ENCODE measurements around the gene SLC16A2.

DNA sequence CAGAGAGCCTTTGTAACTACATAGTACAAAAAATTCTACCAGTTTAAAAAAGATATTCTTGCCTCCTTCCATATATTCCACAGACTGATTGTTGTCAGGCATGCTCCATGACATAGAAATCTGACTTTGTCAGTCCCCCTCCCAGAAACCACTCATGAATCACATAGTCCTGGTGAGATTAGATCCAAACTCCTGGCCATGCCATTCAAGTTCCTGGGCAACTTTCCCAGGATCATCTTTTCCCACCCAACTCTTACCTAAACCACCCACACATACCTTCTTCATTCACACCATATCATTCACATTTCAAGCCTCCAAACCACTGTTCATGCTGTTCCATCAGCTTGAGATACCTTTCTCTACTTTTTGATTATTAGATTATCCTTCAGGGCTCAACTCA lies 46.4 kb downstream of the SLC16A2 start:
- TF ChIP-seq, protein P1, sequence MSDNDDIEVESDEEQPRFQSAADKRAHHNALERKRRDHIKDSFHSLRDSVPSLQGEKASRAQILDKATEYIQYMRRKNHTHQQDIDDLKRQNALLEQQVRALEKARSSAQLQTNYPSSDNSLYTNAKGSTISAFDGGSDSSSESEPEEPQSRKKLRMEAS (CRISPR knock-in tag; IDR thresholded peaks at IDR 0.05): no peak
- TF ChIP-seq ELF4 (CRISPR knock-in tag; IDR thresholded peaks at IDR 0.05; ENCODE audit: low read depth): no peak
- no peak for TF ChIP-seq TCF7 (CRISPR knock-in tag; IDR thresholded peaks at IDR 0.05; ENCODE audit: low read depth)
- TF ChIP-seq ZNF263 (CRISPR knock-in tag; IDR thresholded peaks at IDR 0.05; ENCODE audit: low read depth): no peak
- no peak for TF ChIP-seq ETV6 (CRISPR knock-in tag; IDR thresholded peaks at IDR 0.05)
- TF ChIP-seq, protein P2, sequence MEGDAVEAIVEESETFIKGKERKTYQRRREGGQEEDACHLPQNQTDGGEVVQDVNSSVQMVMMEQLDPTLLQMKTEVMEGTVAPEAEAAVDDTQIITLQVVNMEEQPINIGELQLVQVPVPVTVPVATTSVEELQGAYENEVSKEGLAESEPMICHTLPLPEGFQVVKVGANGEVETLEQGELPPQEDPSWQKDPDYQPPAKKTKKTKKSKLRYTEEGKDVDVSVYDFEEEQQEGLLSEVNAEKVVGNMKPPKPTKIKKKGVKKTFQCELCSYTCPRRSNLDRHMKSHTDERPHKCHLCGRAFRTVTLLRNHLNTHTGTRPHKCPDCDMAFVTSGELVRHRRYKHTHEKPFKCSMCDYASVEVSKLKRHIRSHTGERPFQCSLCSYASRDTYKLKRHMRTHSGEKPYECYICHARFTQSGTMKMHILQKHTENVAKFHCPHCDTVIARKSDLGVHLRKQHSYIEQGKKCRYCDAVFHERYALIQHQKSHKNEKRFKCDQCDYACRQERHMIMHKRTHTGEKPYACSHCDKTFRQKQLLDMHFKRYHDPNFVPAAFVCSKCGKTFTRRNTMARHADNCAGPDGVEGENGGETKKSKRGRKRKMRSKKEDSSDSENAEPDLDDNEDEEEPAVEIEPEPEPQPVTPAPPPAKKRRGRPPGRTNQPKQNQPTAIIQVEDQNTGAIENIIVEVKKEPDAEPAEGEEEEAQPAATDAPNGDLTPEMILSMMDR (IDR thresholded peaks at IDR 0.05): no peak
- TF ChIP-seq NR3C1 (CRISPR knock-in tag; conservative IDR thresholded peaks at IDR 0.05; ENCODE audit: low read depth): no peak
- TF ChIP-seq SP1 (CRISPR knock-in tag; conservative IDR thresholded peaks at IDR 0.05): no peak
- TF ChIP-seq, protein P3, sequence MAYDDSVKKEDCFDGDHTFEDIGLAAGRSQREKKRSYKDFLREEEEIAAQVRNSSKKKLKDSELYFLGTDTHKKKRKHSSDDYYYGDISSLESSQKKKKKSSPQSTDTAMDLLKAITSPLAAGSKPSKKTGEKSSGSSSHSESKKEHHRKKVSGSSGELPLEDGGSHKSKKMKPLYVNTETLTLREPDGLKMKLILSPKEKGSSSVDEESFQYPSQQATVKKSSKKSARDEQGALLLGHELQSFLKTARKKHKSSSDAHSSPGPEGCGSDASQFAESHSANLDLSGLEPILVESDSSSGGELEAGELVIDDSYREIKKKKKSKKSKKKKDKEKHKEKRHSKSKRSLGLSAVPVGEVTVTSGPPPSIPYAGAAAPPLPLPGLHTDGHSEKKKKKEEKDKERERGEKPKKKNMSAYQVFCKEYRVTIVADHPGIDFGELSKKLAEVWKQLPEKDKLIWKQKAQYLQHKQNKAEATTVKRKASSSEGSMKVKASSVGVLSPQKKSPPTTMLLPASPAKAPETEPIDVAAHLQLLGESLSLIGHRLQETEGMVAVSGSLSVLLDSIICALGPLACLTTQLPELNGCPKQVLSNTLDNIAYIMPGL (CRISPR knock-in tag; IDR thresholded peaks at IDR 0.05): no peak
- no peak for TF ChIP-seq GABPB1 (CRISPR knock-in tag; IDR thresholded peaks at IDR 0.05)
- TF ChIP-seq CREB1 (CRISPR knock-in tag; IDR thresholded peaks at IDR 0.05): no peak
- TF ChIP-seq SMAD4 (CRISPR knock-in tag; IDR thresholded peaks at IDR 0.05): no peak
- no peak for TF ChIP-seq TP53 (CRISPR knock-in tag; IDR thresholded peaks at IDR 0.05)
